GM23338 (cell line): ENCODE measurements around the gene CD300A. TPM values are rescaled to one million over a fixed set of nuclear protein-coding genes. Genes with fewer than 3 reads are reported as not detected.

ENCODE experiments used
- ATAC-seq: fragments of 200-7000 bp; cut with Tn5 transposase; 3 replicates; pipeline ENCODE4 v1.9.1; 2020
- DNase-seq: peaks from one replicate; pipeline ENCODE4 v3.0.0-alpha.2; 2015; ENCODE audit warnings: low spot score
- H2AFZ ChIP-seq: fragments of 200-600 bp; sonication (generic); 2 replicates; pipeline ENCODE4 v1.8.0; 2016; ENCODE audit warnings: antibody characterized with exemption, mild to moderate bottlenecking, moderate library complexity
- H3F3A ChIP-seq: fragments of 200-600 bp; sonication (generic); replicated peaks from 2 replicates; pipeline ENCODE4 v1.8.0; 2017; ENCODE audit warnings: antibody characterized with exemption, mixed run types, low read depth
- H3K27ac ChIP-seq: fragments of 200-600 bp; sonication (generic); 2 replicates; pipeline ENCODE4 v1.6.1; 2016; ENCODE audit warnings: low read depth
- H3K27me3 ChIP-seq: fragments of 200-600 bp; sonication (generic); 2 replicates; pipeline ENCODE4 v1.8.0; 2016; ENCODE audit warnings: mild to moderate bottlenecking, mixed run types, moderate library complexity; ENCODE audit not compliant: insufficient read depth
- H3K36me3 ChIP-seq: fragments of 200-600 bp; sonication (generic); 2 replicates; pipeline ENCODE4 v1.8.0; 2016; ENCODE audit warnings: mild to moderate bottlenecking; ENCODE audit not compliant: insufficient read depth
- H3K4me1 ChIP-seq: fragments of 200-600 bp; sonication (generic); 2 replicates; pipeline ENCODE4 v1.8.0; 2016; ENCODE audit warnings: mild to moderate bottlenecking, moderate library complexity; ENCODE audit not compliant: insufficient read depth
- H3K4me2 ChIP-seq: fragments of 200-600 bp; sonication (generic); 2 replicates; pipeline ENCODE4 v1.7.1; 2017; ENCODE audit warnings: mixed run types
- H3K4me3 ChIP-seq: fragments of 200-600 bp; sonication (generic); 2 replicates; pipeline ENCODE4 v1.6.1; 2016; ENCODE audit warnings: mixed run types
- H3K79me2 ChIP-seq: fragments of 200-600 bp; sonication (generic); replicated peaks from 2 replicates; pipeline ENCODE4 v1.8.0; 2017; ENCODE audit warnings: mild to moderate bottlenecking; ENCODE audit not compliant: insufficient read depth
- H3K9me2 ChIP-seq: fragments of 200-600 bp; sonication (generic); 2 replicates; pipeline ENCODE4 v1.8.0; 2017; ENCODE audit not compliant: insufficient read depth
- H4K20me1 ChIP-seq: fragments of 200-600 bp; sonication (generic); replicated peaks from 2 replicates; pipeline ENCODE4 v1.8.0; 2017; ENCODE audit warnings: mild to moderate bottlenecking; ENCODE audit not compliant: insufficient read depth
- H3K27ac Mint-ChIP-seq: 2 replicates; pipeline ENCODE4 v1.8.0; 2020; ENCODE audit warnings: inconsistent platforms, mild to moderate bottlenecking, moderate library complexity, mixed read lengths
- H3K27me3 Mint-ChIP-seq: 3 replicates; pipeline ENCODE4 v1.8.0; 2022; ENCODE audit warnings: low read depth, mild to moderate bottlenecking, moderate library complexity, mixed read lengths, inconsistent platforms; ENCODE audit not compliant: insufficient read depth, poor library complexity
- H3K36me3 Mint-ChIP-seq: 3 replicates; pipeline ENCODE4 v1.8.0; 2021; ENCODE audit warnings: low read depth, mild to moderate bottlenecking, inconsistent platforms, moderate library complexity, mixed read lengths
- H3K4me1 Mint-ChIP-seq: 3 replicates; pipeline ENCODE4 v1.8.0; 2020; ENCODE audit warnings: mild to moderate bottlenecking, inconsistent platforms, mixed read lengths
- H3K4me3 Mint-ChIP-seq: 3 replicates; pipeline ENCODE4 v1.8.0; 2021; ENCODE audit warnings: moderate library complexity, mild to moderate bottlenecking, inconsistent platforms, mixed read lengths
- H3K9me3 Mint-ChIP-seq: 3 replicates; pipeline ENCODE4 v1.8.0; 2020; ENCODE audit warnings: moderate library complexity, mild to moderate bottlenecking, inconsistent platforms, mixed read lengths
- CREB1 ChIP-seq: fragments of 250-450 bp; sonication (Bioruptor Pico); IDR thresholded peaks from 2 replicates; pipeline ENCODE4 v1.5.0; 2020; ENCODE audit warnings: low read depth, mild to moderate bottlenecking, moderate library complexity
- EZH2 ChIP-seq: fragments of 200-600 bp; sonication (generic); IDR thresholded peaks from one replicate; pipeline ENCODE4 v1.8.0; 2017; ENCODE audit warnings: antibody characterized with exemption, mild to moderate bottlenecking, low read depth; ENCODE audit not compliant: unreplicated experiment
- JUNB ChIP-seq: IDR thresholded peaks from one replicate; pipeline ENCODE4 v1.6.1; 2016; ENCODE audit warnings: antibody characterized with exemption; ENCODE audit not compliant: unreplicated experiment
- NANOG ChIP-seq: IDR thresholded peaks from 2 replicates; pipeline ENCODE4 v1.6.1; 2016; ENCODE audit warnings: antibody characterized with exemption, borderline replicate concordance
- STAT1 ChIP-seq: IDR thresholded peaks from one replicate; pipeline ENCODE4 v1.6.1; 2016; ENCODE audit warnings: antibody characterized with exemption; ENCODE audit not compliant: unreplicated experiment
- polyA plus RNA-seq: library from polyadenylated mRNA; unstranded; fragments of >200 nt; fragmentation: Nextera tagmentation; extraction: Ambion mirVana; gene quantifications from 2 replicates; pipeline ENCODE4 v1.2.1, GENCODE V29; 2016
- total RNA-seq: library from RNA; depleted of rRNA; stranded (reverse); fragments of >200 nt; shearing (Covaris generic); gene quantifications from 2 replicates; pipeline ENCODE4 v1.2.3, GENCODE V29; 2014
- TF ChIP-seq, protein P1 (sequence below): IDR thresholded peaks from one replicate; pipeline ENCODE4 v1.6.1; 2018; ENCODE audit warnings: antibody characterized with exemption; ENCODE audit not compliant: unreplicated experiment
- TF ChIP-seq, protein P2 (sequence below): fragments of 250-450 bp; sonication (Bioruptor Pico); IDR thresholded peaks from 2 replicates; pipeline ENCODE4 v1.5.0; 2020; ENCODE audit warnings: mild to moderate bottlenecking, moderate library complexity
- TF ChIP-seq, protein P3 (sequence below), 2 experiments: fragments of 200-600 bp in 1 of 2; sonication (generic) in 1 of 2; conservative IDR thresholded peaks; 2 replicates each; pipeline versions ENCODE4 v1.5.1 to v1.6.1; 2016 to 2017; ENCODE audit warnings: antibody characterized with exemption in 2 of 2, low read depth in 2 of 2, mild to moderate bottlenecking in 2 of 2, moderate library complexity in 1 of 2
- TF ChIP-seq, protein P4 (sequence below): IDR thresholded peaks from 2 replicates; pipeline ENCODE4 v1.6.1; 2016; ENCODE audit warnings: antibody characterized with exemption

The CD300A gene
- total and polyA plus RNA-seq, 2 experiments from 2014 or later, result 0.37 to 0.45 TPM

DNA sequence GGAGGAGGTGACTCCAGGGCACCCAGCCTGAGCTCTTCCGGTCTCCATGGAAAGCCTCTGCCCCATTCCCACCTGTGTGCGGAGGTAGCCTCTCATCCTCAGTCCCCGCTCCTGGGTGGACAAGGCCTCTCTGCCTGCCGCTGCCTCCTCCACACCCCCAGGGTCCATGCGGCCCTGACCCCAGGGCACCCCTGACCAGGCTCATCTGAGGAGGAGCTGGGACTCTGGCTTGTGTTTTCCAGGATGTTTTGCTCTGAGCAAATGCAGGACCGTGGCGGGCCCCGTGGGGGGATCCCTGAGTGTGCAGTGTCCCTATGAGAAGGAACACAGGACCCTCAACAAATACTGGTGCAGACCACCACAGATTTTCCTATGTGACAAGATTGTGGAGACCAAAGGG lies 6.9 kb downstream of the CD300A start:
- Mint-ChIP-seq H3K36me3 (peaks cover 10% of the 10 kb centered on the region; the same call in 2 of the 3 replicates), H3K27me3 (peaks cover 5% of the 10 kb centered on the region)
- no peak for DNase-seq

More for the DNA sequence above, 6.9 kb downstream of the CD300A start:
- Histone ChIP-seq H3K9me2 (no peaks in the 10 kb centered on the region), H3K27ac (no peak overlapping the region), H2AFZ (no peak overlapping the region), H3F3A (no peaks in the 10 kb centered on the region), H3K4me2 (no peak overlapping the region), H4K20me1 (no peaks in the 10 kb centered on the region), H3K36me3 (no peaks in the 10 kb centered on the region), H3K79me2 (no peaks in the 10 kb centered on the region), H3K4me3 (no peak overlapping the region), H3K27me3 (peaks cover 7% of the 10 kb centered on the region), H3K4me1 (no peaks in the 10 kb centered on the region)
- TF ChIP-seq CREB1 (no peak), NANOG (no peak), EZH2 (no peak), JUNB (no peak), STAT1 (no peak)
- TF ChIP-seq, protein P1, sequence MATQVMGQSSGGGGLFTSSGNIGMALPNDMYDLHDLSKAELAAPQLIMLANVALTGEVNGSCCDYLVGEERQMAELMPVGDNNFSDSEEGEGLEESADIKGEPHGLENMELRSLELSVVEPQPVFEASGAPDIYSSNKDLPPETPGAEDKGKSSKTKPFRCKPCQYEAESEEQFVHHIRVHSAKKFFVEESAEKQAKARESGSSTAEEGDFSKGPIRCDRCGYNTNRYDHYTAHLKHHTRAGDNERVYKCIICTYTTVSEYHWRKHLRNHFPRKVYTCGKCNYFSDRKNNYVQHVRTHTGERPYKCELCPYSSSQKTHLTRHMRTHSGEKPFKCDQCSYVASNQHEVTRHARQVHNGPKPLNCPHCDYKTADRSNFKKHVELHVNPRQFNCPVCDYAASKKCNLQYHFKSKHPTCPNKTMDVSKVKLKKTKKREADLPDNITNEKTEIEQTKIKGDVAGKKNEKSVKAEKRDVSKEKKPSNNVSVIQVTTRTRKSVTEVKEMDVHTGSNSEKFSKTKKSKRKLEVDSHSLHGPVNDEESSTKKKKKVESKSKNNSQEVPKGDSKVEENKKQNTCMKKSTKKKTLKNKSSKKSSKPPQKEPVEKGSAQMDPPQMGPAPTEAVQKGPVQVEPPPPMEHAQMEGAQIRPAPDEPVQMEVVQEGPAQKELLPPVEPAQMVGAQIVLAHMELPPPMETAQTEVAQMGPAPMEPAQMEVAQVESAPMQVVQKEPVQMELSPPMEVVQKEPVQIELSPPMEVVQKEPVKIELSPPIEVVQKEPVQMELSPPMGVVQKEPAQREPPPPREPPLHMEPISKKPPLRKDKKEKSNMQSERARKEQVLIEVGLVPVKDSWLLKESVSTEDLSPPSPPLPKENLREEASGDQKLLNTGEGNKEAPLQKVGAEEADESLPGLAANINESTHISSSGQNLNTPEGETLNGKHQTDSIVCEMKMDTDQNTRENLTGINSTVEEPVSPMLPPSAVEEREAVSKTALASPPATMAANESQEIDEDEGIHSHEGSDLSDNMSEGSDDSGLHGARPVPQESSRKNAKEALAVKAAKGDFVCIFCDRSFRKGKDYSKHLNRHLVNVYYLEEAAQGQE, result no peak
- TF ChIP-seq, protein P2, sequence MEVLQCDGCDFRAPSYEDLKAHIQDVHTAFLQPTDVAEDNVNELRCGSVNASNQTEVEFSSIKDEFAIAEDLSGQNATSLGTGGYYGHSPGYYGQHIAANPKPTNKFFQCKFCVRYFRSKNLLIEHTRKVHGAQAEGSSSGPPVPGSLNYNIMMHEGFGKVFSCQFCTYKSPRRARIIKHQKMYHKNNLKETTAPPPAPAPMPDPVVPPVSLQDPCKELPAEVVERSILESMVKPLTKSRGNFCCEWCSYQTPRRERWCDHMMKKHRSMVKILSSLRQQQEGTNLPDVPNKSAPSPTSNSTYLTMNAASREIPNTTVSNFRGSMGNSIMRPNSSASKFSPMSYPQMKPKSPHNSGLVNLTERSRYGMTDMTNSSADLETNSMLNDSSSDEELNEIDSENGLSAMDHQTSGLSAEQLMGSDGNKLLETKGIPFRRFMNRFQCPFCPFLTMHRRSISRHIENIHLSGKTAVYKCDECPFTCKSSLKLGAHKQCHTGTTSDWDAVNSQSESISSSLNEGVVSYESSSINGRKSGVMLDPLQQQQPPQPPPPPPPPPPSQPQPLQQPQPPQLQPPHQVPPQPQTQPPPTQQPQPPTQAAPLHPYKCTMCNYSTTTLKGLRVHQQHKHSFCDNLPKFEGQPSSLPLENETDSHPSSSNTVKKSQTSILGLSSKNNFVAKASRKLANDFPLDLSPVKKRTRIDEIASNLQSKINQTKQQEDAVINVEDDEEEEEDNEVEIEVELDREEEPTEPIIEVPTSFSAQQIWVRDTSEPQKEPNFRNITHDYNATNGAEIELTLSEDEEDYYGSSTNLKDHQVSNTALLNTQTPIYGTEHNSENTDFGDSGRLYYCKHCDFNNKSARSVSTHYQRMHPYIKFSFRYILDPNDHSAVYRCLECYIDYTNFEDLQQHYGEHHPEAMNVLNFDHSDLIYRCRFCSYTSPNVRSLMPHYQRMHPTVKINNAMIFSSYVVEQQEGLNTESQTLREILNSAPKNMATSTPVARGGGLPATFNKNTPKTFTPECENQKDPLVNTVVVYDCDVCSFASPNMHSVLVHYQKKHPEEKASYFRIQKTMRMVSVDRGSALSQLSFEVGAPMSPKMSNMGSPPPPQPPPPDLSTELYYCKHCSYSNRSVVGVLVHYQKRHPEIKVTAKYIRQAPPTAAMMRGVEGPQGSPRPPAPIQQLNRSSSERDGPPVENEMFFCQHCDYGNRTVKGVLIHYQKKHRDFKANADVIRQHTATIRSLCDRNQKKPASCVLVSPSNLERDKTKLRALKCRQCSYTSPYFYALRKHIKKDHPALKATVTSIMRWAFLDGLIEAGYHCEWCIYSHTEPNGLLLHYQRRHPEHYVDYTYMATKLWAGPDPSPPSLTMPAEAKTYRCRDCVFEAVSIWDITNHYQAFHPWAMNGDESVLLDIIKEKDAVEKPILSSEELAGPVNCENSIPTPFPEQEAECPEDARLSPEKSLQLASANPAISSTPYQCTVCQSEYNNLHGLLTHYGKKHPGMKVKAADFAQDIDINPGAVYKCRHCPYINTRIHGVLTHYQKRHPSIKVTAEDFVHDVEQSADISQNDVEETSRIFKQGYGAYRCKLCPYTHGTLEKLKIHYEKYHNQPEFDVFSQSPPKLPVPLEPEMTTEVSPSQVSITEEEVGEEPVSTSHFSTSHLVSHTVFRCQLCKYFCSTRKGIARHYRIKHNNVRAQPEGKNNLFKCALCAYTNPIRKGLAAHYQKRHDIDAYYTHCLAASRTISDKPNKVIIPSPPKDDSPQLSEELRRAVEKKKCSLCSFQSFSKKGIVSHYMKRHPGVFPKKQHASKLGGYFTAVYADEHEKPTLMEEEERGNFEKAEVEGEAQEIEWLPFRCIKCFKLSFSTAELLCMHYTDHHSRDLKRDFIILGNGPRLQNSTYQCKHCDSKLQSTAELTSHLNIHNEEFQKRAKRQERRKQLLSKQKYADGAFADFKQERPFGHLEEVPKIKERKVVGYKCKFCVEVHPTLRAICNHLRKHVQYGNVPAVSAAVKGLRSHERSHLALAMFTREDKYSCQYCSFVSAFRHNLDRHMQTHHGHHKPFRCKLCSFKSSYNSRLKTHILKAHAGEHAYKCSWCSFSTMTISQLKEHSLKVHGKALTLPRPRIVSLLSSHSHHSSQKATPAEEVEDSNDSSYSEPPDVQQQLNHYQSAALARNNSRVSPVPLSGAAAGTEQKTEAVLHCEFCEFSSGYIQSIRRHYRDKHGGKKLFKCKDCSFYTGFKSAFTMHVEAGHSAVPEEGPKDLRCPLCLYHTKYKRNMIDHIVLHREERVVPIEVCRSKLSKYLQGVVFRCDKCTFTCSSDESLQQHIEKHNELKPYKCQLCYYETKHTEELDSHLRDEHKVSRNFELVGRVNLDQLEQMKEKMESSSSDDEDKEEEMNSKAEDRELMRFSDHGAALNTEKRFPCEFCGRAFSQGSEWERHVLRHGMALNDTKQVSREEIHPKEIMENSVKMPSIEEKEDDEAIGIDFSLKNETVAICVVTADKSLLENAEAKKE (CRISPR knock-in tag), result no peak
- TF ChIP-seq, protein P3, sequence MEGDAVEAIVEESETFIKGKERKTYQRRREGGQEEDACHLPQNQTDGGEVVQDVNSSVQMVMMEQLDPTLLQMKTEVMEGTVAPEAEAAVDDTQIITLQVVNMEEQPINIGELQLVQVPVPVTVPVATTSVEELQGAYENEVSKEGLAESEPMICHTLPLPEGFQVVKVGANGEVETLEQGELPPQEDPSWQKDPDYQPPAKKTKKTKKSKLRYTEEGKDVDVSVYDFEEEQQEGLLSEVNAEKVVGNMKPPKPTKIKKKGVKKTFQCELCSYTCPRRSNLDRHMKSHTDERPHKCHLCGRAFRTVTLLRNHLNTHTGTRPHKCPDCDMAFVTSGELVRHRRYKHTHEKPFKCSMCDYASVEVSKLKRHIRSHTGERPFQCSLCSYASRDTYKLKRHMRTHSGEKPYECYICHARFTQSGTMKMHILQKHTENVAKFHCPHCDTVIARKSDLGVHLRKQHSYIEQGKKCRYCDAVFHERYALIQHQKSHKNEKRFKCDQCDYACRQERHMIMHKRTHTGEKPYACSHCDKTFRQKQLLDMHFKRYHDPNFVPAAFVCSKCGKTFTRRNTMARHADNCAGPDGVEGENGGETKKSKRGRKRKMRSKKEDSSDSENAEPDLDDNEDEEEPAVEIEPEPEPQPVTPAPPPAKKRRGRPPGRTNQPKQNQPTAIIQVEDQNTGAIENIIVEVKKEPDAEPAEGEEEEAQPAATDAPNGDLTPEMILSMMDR (conservative IDR thresholded peaks at IDR 0.05; ENCODE audit: low read depth in 2 of 2), result no peak
- TF ChIP-seq, protein P4, sequence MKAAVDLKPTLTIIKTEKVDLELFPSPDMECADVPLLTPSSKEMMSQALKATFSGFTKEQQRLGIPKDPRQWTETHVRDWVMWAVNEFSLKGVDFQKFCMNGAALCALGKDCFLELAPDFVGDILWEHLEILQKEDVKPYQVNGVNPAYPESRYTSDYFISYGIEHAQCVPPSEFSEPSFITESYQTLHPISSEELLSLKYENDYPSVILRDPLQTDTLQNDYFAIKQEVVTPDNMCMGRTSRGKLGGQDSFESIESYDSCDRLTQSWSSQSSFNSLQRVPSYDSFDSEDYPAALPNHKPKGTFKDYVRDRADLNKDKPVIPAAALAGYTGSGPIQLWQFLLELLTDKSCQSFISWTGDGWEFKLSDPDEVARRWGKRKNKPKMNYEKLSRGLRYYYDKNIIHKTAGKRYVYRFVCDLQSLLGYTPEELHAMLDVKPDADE, result no peak
- no peak overlapping the region for H3K4me3 Mint-ChIP-seq
- peaks cover 29% of the 10 kb centered on the region for H3K9me3 Mint-ChIP-seq
- no peak overlapping the region for H3K27ac Mint-ChIP-seq
- H3K4me1 Mint-ChIP-seq, result peaks cover 3% of the 10 kb centered on the region; the same call in 2 of the 3 replicates
- no peak for ATAC-seq
